Kidney epithelial cell (primary cell): ENCODE results near the gene UNC13D. TPM values are rescaled to one million over a fixed set of nuclear protein-coding genes. Genes with fewer than 3 reads are reported as not detected.

Experiments
- DNase-seq: peaks from one replicate; pipeline ENCODE4 v3.0.0-alpha.2; 2010; ENCODE audit warnings: low read depth
- H3K27me3 ChIP-seq: 2 replicates; pipeline ENCODE4 v1.6.0; 2011; ENCODE audit warnings: low read length; ENCODE audit not compliant: control insufficient read depth, insufficient read depth
- H3K36me3 ChIP-seq: 2 replicates; pipeline ENCODE4 v1.5.1; 2011; ENCODE audit warnings: low read length; ENCODE audit not compliant: control insufficient read depth, insufficient read depth
- H3K4me3 ChIP-seq: 2 replicates; pipeline ENCODE4 v1.5.1; 2011; ENCODE audit warnings: low read depth, mild to moderate bottlenecking, control low read depth, low read length
- CTCF ChIP-seq: IDR thresholded peaks from 2 replicates; pipeline ENCODE4 v1.5.1; 2011; ENCODE audit warnings: mild to moderate bottlenecking, moderate library complexity, low read length, control low read depth, inconsistent platforms; ENCODE audit not compliant: insufficient read depth, poor library complexity, severe bottlenecking
- total RNA-seq: library from RNA; depleted of rRNA; stranded (reverse); fragments of >200 nt; gene quantifications from 2 replicates; pipeline ENCODE4 v1.2.3, GENCODE V29; 2015

Gene UNC13D
- total RNA-seq, 1 donor from 2014 or later: 14.0 TPM

DNA sequence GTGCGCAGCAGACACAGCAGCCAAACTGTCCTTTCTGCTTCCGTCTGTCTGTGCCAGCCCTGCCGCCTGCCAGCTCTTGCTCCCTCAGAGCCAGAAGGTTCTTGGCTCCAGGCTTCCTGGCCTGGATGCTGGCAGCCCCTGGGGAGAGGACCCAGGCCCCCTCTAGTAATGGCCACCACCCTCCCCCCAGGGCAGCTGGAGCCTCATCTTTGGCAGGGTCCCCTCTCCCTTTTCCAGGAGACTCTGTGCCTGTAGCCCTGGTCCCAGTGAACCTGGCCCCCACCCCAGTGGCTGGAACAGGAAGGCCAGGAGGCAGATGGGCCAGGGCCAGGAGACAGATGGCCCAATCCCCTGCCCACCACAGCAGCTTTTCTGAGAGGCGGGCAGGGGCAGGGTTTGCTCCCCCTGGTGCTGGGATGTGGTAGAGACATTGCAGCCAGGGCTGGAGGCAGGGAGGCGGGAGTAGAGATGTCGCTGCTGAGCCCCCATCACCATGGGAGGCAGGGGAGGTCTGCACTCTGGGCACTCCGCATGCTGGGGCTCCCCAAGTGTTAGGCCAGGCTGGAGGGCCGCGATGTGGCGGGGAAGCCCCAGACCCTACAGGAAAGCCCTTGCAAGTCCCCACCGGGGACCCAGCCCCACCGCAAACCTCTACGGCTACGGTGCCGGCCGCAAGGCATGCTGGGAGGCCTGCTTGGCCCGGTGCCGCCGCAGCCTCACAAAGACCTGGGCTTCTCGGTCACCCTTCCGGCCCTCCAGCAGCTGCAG is 16.7 kb downstream of the UNC13D start:
- H3K36me3 ChIP-seq: no peaks in the 10 kb centered on the region
- H3K27me3 ChIP-seq: no peaks in the 10 kb centered on the region
- H3K4me3 ChIP-seq: no peak overlapping the region
- DNase-seq: no peak
- TF ChIP-seq CTCF: peak; percentile 82

GRCh38 chr17:75826561-75827307 is 17.5 kb downstream of the UNC13D start:
- Histone ChIP-seq H3K27me3 (no peaks in the 10 kb centered on the region), H3K4me3 (no peak overlapping the region), H3K36me3 (no peaks in the 10 kb centered on the region)
- DNase-seq: no peak
- TF ChIP-seq CTCF: no peak

GRCh38 chr17:75825748-75826370 is 18.3 kb downstream of the UNC13D start:
- no peak for TF ChIP-seq CTCF
- H3K4me3 ChIP-seq: no peak overlapping the region
- no peak for DNase-seq
- no peaks in the 10 kb centered on the region for H3K36me3 ChIP-seq
- H3K27me3 ChIP-seq: no peaks in the 10 kb centered on the region

DNA sequence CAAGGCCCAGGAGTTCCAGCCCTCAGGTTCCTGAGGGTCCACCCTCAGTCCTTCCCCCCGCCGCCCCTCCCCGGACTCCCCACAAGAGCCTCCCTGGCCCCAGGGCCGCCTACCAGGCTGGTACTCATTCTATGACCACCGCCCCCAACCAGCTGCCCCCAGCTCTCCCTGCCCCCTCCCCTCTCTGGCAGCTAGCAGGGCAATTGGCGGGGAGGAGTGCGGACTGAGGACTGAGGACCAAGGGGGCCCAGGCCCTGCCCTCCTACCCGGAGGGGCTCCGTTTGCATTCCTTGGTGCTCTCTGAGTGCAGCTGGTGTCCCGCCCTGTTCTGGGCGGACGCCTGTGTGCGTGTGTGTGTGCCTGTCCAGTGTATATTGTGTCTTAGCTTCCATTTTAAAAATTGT is 19.1 kb downstream of the UNC13D start:
- H3K4me3 ChIP-seq: no peak overlapping the region
- no peaks in the 10 kb centered on the region for H3K27me3 ChIP-seq
- no peaks in the 10 kb centered on the region for H3K36me3 ChIP-seq
- no peak for DNase-seq
- no peak for TF ChIP-seq CTCF

GRCh38 chr17:75824666-75825065 is 19.5 kb downstream of the UNC13D start:
- no peak for DNase-seq
- no peaks in the 10 kb centered on the region for H3K36me3 ChIP-seq
- H3K27me3 ChIP-seq: no peaks in the 10 kb centered on the region
- no peak for TF ChIP-seq CTCF
- H3K4me3 ChIP-seq: no peak overlapping the region
